ENCODE data around the gene DAPK1. TPM values are rescaled to one million over a fixed set of nuclear protein-coding genes. Genes with fewer than 3 reads are reported as not detected.

The DAPK1 gene
- total and polyA plus RNA-seq, 3 donors from 2014 or later: 35.1 to 74.6 (median 71.0) TPM

GRCh38 chr9:87521834-87522233 is 24.2 kb downstream of the DAPK1 start:
- intact Hi-C loops (cut with DNase I; ENCODE audit: low total_unique reads): no loop called here
- no peak for DNase-seq
- 82 to 83% methylated on average over 7 of the region's 7 CpGs for whole genome bisulfite sequencing, 2 donors
- no peaks in the 10 kb centered on the region for H3K9me3 ChIP-seq
- H3K4me1 ChIP-seq: peaks cover 5% of the 10 kb centered on the region
- no peaks in the 10 kb centered on the region for H3K36me3 ChIP-seq (ENCODE audit: low read depth, missing control alignments)
- no peak overlapping the region for H3K27ac ChIP-seq
- TF ChIP-seq POLR2A (IDR thresholded peaks at IDR 0.05) (no peak), CTCF (IDR thresholded peaks at IDR 0.05) (no peak)
- H3K27me3 ChIP-seq: no peaks in the 10 kb centered on the region
- H3K4me3 ChIP-seq: no peak overlapping the region

- intact Hi-C loops (cut with DNase I; ENCODE audit: low total_unique reads): no loop called here
- TF ChIP-seq POLR2A (IDR thresholded peaks at IDR 0.05): no peak
- Histone ChIP-seq H3K36me3 (ENCODE audit: low read depth, missing control alignments) (no peaks in the 10 kb centered on the region), H3K4me1 (peaks cover 5% of the 10 kb centered on the region), H3K4me3 (no peak overlapping the region), H3K27me3 (no peaks in the 10 kb centered on the region), H3K27ac (no peak overlapping the region), H3K9me3 (no peaks in the 10 kb centered on the region)
- DNase-seq: no peak
- 71 to 75% methylated on average over 5 of the region's 5 CpGs for WGBS, 2 donors
Observed at GRCh38 chr9:87524061-87524460, 26.4 kb downstream of the DAPK1 start.

GRCh38 chr9:87525546-87526303 is 28.1 kb downstream of the DAPK1 start:
- H3K9me3 ChIP-seq: no peaks in the 10 kb centered on the region
- no peaks in the 10 kb centered on the region for H3K27me3 ChIP-seq
- 85 to 88% methylated on average over 9 of the region's 9 CpGs for WGBS, 2 donors
- intact Hi-C loops (cut with DNase I; ENCODE audit: low total_unique reads): no loop called here
- DNase-seq: no peak
- peaks cover 13% of the 10 kb centered on the region for H3K4me1 ChIP-seq
- H3K27ac ChIP-seq: no peak overlapping the region
- H3K36me3 ChIP-seq (ENCODE audit: low read depth, missing control alignments): no peaks in the 10 kb centered on the region
- H3K4me3 ChIP-seq: no peak overlapping the region
- TF ChIP-seq CTCF (IDR thresholded peaks at IDR 0.05) (no peak), POLR2A (IDR thresholded peaks at IDR 0.05) (no peak)

- Histone ChIP-seq H3K27me3 (no peaks in the 10 kb centered on the region), H3K9me3 (no peaks in the 10 kb centered on the region), H3K4me3 (no peak overlapping the region), H3K27ac (no peak overlapping the region), H3K4me1 (peaks cover 17% of the 10 kb centered on the region), H3K36me3 (ENCODE audit: low read depth, missing control alignments) (no peaks in the 10 kb centered on the region)
- TF ChIP-seq POLR2A (IDR thresholded peaks at IDR 0.05) (no peak), CTCF (IDR thresholded peaks at IDR 0.05) (no peak)
- 75 to 91% methylated on average over 13 of the region's 13 CpGs for WGBS, 2 donors
- DNase-seq: no peak
- intact Hi-C loops (cut with DNase I; ENCODE audit: low total_unique reads): no loop called here
Observed at GRCh38 chr9:87527211-87527916, 29.7 kb downstream of the DAPK1 start.

GRCh38 chr9:87528969-87529368 is 31.3 kb downstream of the DAPK1 start:
- no peak for TF ChIP-seq CTCF (IDR thresholded peaks at IDR 0.05)
- no peak for TF ChIP-seq POLR2A (IDR thresholded peaks at IDR 0.05)
- H3K36me3 ChIP-seq (ENCODE audit: low read depth, missing control alignments): no peaks in the 10 kb centered on the region
- no peak for DNase-seq
- intact Hi-C loops (cut with DNase I; ENCODE audit: low total_unique reads): no loop called here
- H3K9me3 ChIP-seq: no peaks in the 10 kb centered on the region
- no peaks in the 10 kb centered on the region for H3K27me3 ChIP-seq
- 83 to 91% methylated on average over 6 of the region's 6 CpGs for WGBS, 2 donors
- no peak overlapping the region for H3K27ac ChIP-seq
- no peak overlapping the region for H3K4me3 ChIP-seq
- peaks cover 15% of the 10 kb centered on the region for H3K4me1 ChIP-seq

All from testis (tissue), 3 donors.